ENCODE data around the gene SLC25A11. TPM values are rescaled to one million over a fixed set of nuclear protein-coding genes. Genes with fewer than 3 reads are reported as not detected.

The SLC25A11 gene
- total and polyA plus RNA-seq, 4 donors, result 28.5 to 54.1 (median 46.0) TPM

- 37% methylated on average over 8 of the region's 8 CpGs for WGBS
- peaks cover under 1 to 30% (median 9%) of the 10 kb centered on the region in 4 donors for H3K36me3 ChIP-seq (ENCODE audit: control insufficient read depth in 4 of 4, insufficient read depth in 3 of 4, low read depth in 1 of 4, low read length in 3 of 4)
- no peak overlapping the region for H3K9ac ChIP-seq (ENCODE audit: low read depth in 1 of 2, low read length in 2 of 2)
- H3K4me3 ChIP-seq (ENCODE audit: low read depth in 1 of 3, low read length in 3 of 3), result peak overlapping the region in 2 of 3 donors; percentile 58 to 61
- TF ChIP-seq ATF3 (IDR thresholded peaks at IDR 0.05), result no peak
- TF ChIP-seq GABPA (IDR thresholded peaks at IDR 0.05 in 1 of 2, conservative IDR thresholded peaks at IDR 0.05 in 1 of 2), result no peak
- peak; percentile 72 to 74 for TF ChIP-seq RXRA (IDR thresholded peaks at IDR 0.05)
- no peak for TF ChIP-seq EGR1 (IDR thresholded peaks at IDR 0.05; ENCODE audit: low read depth in 2 of 2)
- TF ChIP-seq SP1 (IDR thresholded peaks at IDR 0.05), result peak; percentile 54
- TF ChIP-seq NR2F2 (IDR thresholded peaks at IDR 0.05), result no peak
- peak; percentile 32 to 51 for TF ChIP-seq HNF4A (conservative IDR thresholded peaks at IDR 0.05)
- TF ChIP-seq TAF1 (conservative IDR thresholded peaks at IDR 0.05), result no peak
- TF ChIP-seq MAX (IDR thresholded peaks at IDR 0.05), result no peak
- TF ChIP-seq HNF4G (IDR thresholded peaks at IDR 0.05), result no peak
- no peak for TF ChIP-seq JUND (IDR thresholded peaks at IDR 0.05)
- no peak for TF ChIP-seq YY1 (IDR thresholded peaks at IDR 0.05)
- TF ChIP-seq FOXA1 (IDR thresholded peaks at IDR 0.05), result no peak
- no peaks in the 10 kb centered on the region for H3K27me3 ChIP-seq (ENCODE audit: control insufficient read depth in 4 of 4, insufficient read depth in 4 of 4, low read length in 3 of 4)
- peaks cover 6 to 51% (median 28%) of the 10 kb centered on the region in 4 donors for H3K4me1 ChIP-seq (ENCODE audit: control insufficient read depth in 4 of 4, insufficient read depth in 4 of 4, low read length in 3 of 4)
- no peaks in the 10 kb centered on the region for H3K9me3 ChIP-seq (ENCODE audit: control insufficient read depth in 4 of 4, low read length in 3 of 4)
- H3K27ac ChIP-seq (ENCODE audit: low read depth in 1 of 2, low read length in 2 of 2), result peak overlapping the region; percentile 67 to 76
- no peak for DNase-seq (ENCODE audit: low spot score)
These were observed 41.5 kb downstream of the SLC25A11 start for GRCh38 chr17:4898351-4898750.

GRCh38 chr17:4897785-4898184 lies 42.1 kb downstream of the SLC25A11 start:
- Histone ChIP-seq H3K27me3 (ENCODE audit: control insufficient read depth in 4 of 4, insufficient read depth in 4 of 4, low read length in 3 of 4) (no peaks in the 10 kb centered on the region), H3K9me3 (ENCODE audit: control insufficient read depth in 4 of 4, low read length in 3 of 4) (no peaks in the 10 kb centered on the region), H3K9ac (ENCODE audit: low read depth in 1 of 2, low read length in 2 of 2) (no peak overlapping the region), H3K4me1 (ENCODE audit: control insufficient read depth in 4 of 4, insufficient read depth in 4 of 4, low read length in 3 of 4) (peaks cover 6 to 49% (median 26%) of the 10 kb centered on the region in 4 donors), H3K27ac (ENCODE audit: low read depth in 1 of 2, low read length in 2 of 2) (no peak overlapping the region), H3K36me3 (ENCODE audit: control insufficient read depth in 4 of 4, insufficient read depth in 3 of 4, low read depth in 1 of 4, low read length in 3 of 4) (peaks cover 2 to 32% (median 9%) of the 10 kb centered on the region in 4 donors), H3K4me3 (ENCODE audit: low read depth in 1 of 3, low read length in 3 of 3) (no peak overlapping the region)
- TF ChIP-seq FOXA1 (IDR thresholded peaks at IDR 0.05) (no peak), ZBTB33 (IDR thresholded peaks at IDR 0.05) (no peak), ATF3 (IDR thresholded peaks at IDR 0.05) (no peak), RAD21 (IDR thresholded peaks at IDR 0.05) (no peak), EGR1 (IDR thresholded peaks at IDR 0.05; ENCODE audit: low read depth in 2 of 2) (no peak), NR2F2 (IDR thresholded peaks at IDR 0.05) (no peak), MAX (IDR thresholded peaks at IDR 0.05) (no peak)
- WGBS, result 94% methylated on average over 5 of the region's 5 CpGs
- DNase-seq (ENCODE audit: low spot score), result no peak

GRCh38 chr17:4897198-4897687 lies 42.6 kb downstream of the SLC25A11 start:
- Histone ChIP-seq H3K27ac (ENCODE audit: low read depth in 1 of 2, low read length in 2 of 2) (no peak overlapping the region), H3K36me3 (ENCODE audit: control insufficient read depth in 4 of 4, insufficient read depth in 3 of 4, low read depth in 1 of 4, low read length in 3 of 4) (peaks cover 2 to 37% (median 9%) of the 10 kb centered on the region in 4 donors), H3K9ac (ENCODE audit: low read depth in 1 of 2, low read length in 2 of 2) (no peak overlapping the region), H3K4me1 (ENCODE audit: control insufficient read depth in 4 of 4, insufficient read depth in 4 of 4, low read length in 3 of 4) (peaks cover 6 to 49% (median 26%) of the 10 kb centered on the region in 4 donors), H3K27me3 (ENCODE audit: control insufficient read depth in 4 of 4, insufficient read depth in 4 of 4, low read length in 3 of 4) (no peaks in the 10 kb centered on the region), H3K9me3 (ENCODE audit: control insufficient read depth in 4 of 4, low read length in 3 of 4) (no peaks in the 10 kb centered on the region), H3K4me3 (ENCODE audit: low read depth in 1 of 3, low read length in 3 of 3) (no peak overlapping the region)
- WGBS, result 71% methylated on average over 10 of the region's 10 CpGs
- no peak for TF ChIP-seq TAF1 (conservative IDR thresholded peaks at IDR 0.05)
- no peak for TF ChIP-seq FOXA1 (IDR thresholded peaks at IDR 0.05)
- TF ChIP-seq REST (IDR thresholded peaks at IDR 0.05), result no peak
- TF ChIP-seq FOXA2 (IDR thresholded peaks at IDR 0.05), result no peak
- no peak for TF ChIP-seq JUND (IDR thresholded peaks at IDR 0.05)
- no peak for TF ChIP-seq YY1 (IDR thresholded peaks at IDR 0.05)
- DNase-seq (ENCODE audit: low spot score), result no peak

Measured in liver (tissue), 9 donors.